ENCODE data around the gene DCDC2C.

DCDC2C gene

GRCh38 chr2:3868012-3868805, 164.8 kb downstream of the DCDC2C start:
- no peak overlapping the region for H3K4me3 ChIP-seq (replicated peaks; ENCODE audit: low read depth, low read length)
- TF ChIP-seq, protein P1, sequence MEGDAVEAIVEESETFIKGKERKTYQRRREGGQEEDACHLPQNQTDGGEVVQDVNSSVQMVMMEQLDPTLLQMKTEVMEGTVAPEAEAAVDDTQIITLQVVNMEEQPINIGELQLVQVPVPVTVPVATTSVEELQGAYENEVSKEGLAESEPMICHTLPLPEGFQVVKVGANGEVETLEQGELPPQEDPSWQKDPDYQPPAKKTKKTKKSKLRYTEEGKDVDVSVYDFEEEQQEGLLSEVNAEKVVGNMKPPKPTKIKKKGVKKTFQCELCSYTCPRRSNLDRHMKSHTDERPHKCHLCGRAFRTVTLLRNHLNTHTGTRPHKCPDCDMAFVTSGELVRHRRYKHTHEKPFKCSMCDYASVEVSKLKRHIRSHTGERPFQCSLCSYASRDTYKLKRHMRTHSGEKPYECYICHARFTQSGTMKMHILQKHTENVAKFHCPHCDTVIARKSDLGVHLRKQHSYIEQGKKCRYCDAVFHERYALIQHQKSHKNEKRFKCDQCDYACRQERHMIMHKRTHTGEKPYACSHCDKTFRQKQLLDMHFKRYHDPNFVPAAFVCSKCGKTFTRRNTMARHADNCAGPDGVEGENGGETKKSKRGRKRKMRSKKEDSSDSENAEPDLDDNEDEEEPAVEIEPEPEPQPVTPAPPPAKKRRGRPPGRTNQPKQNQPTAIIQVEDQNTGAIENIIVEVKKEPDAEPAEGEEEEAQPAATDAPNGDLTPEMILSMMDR (IDR thresholded peaks at IDR 0.05; ENCODE audit: low read length, missing control alignments) = no peak
- no peak for DNase-seq (ENCODE audit: low read depth)

DNA sequence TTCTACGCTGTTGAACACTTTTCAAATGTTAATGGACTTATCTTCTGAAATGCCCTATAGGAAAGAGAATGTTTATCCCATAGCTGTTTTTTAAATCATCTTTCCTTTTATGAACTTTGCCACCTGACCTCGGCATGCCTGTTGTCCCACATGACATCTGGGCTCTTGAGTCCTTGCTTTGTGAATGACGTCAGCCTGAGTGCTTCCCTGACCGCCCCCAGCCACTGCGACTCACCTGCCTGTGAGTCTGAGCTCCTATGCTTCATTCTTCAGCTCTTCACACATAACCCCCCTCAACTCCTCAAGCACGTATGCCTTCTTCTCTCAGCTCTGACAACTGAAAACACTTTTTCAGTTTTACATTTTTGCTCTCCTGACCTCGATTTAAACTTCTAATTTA, 166.8 kb downstream of the DCDC2C start:
- no peak overlapping the region for H3K4me3 ChIP-seq (replicated peaks; ENCODE audit: low read depth, low read length)
- TF ChIP-seq, protein P1 (IDR thresholded peaks at IDR 0.05; ENCODE audit: low read length, missing control alignments) = no peak

GRCh38 chr2:3871002-3871401, 167.6 kb downstream of the DCDC2C start:
- TF ChIP-seq, protein P1 (IDR thresholded peaks at IDR 0.05; ENCODE audit: low read length, missing control alignments) = no peak
- no peak for DNase-seq (ENCODE audit: low read depth)

More for the DNA sequence above, 166.8 kb downstream of the DCDC2C start:
- DNase-seq (ENCODE audit: low read depth) = no peak

GRCh38 chr2:3872451-3872850, 169.1 kb downstream of the DCDC2C start:
- no peak for DNase-seq (ENCODE audit: low read depth)
- TF ChIP-seq, protein P1 (IDR thresholded peaks at IDR 0.05; ENCODE audit: low read length, missing control alignments) = no peak
- H3K4me3 ChIP-seq (replicated peaks; ENCODE audit: low read depth, low read length) = no peak overlapping the region

More at GRCh38 chr2:3871002-3871401, 167.6 kb downstream of the DCDC2C start:
- H3K4me3 ChIP-seq (replicated peaks; ENCODE audit: low read depth, low read length) = no peak overlapping the region

DNA sequence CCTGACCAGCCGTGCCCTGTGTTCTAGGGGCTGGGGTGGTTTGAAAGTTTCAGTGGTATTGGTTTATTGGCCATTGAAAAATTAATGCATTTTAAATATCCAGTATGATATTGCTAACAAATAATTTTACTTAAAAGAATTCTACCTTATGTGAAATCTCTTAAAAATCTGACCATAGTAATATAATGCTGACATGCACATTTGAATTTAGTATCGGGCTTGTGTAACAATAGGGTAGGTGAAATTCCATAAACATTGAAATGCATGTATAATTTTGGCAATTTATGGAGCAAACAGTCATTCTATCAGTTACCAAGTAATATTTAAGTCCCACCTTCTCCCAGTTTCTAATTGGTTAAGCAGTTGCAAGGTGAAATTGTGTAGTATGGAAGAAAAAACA, 170.5 kb downstream of the DCDC2C start:
- H3K4me3 ChIP-seq (replicated peaks; ENCODE audit: low read depth, low read length) = no peak overlapping the region
- DNase-seq (ENCODE audit: low read depth) = no peak
- TF ChIP-seq, protein P1 (IDR thresholded peaks at IDR 0.05; ENCODE audit: low read length, missing control alignments) = no peak

DNA sequence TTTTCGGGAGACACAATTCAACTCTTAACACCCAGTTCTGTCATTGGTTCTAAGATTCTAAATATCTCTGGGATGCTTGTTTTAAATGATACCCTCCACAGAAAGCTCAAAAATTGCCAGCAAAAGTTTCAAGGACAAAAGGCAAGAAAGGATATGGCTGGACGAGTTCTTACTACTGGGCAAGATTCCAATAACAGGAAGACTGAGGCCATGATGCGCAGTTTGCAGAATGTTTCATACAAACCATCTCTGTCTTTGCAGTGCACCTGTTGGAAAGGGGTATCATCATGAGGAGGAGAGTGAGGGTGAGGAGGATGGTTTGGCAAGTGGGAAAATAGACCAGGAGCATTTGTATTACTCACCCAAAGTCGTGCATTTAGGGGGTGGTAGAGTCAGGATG, 172.8 kb downstream of the DCDC2C start:
- no peak overlapping the region for H3K4me3 ChIP-seq (replicated peaks; ENCODE audit: low read depth, low read length)
- TF ChIP-seq, protein P1 (IDR thresholded peaks at IDR 0.05; ENCODE audit: low read length, missing control alignments) = no peak
- DNase-seq (ENCODE audit: low read depth) = no peak

DNA sequence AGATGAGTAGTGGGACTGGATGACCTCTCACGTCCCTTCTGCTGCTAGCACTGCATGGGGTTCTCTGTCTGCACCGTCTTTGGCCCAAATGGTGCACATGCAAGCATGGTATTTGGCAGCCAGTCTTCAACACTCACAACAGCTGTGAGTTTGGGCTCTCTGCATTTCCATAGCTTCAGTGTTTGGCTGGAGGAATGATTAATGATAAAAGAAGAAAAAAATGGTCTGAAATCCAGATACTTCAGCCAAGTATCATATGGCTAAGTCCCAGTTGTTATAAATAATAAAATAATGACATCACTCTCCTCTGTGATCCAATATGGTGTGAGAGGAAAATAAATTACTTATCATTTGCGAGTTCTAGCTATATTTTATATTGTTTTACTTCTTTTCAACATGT, 173.3 kb downstream of the DCDC2C start:
- TF ChIP-seq, protein P1 (IDR thresholded peaks at IDR 0.05; ENCODE audit: low read length, missing control alignments) = no peak
- H3K4me3 ChIP-seq (replicated peaks; ENCODE audit: low read depth, low read length) = no peak overlapping the region
- no peak for DNase-seq (ENCODE audit: low read depth)
